ENCODE results near the gene C16orf54.
"Not testable (repeated sequence)": the region's sequence is repeated elsewhere in the genome, so short reads cannot be mapped to it uniquely, and the experiment has no call there.

C16orf54 gene, protein sequence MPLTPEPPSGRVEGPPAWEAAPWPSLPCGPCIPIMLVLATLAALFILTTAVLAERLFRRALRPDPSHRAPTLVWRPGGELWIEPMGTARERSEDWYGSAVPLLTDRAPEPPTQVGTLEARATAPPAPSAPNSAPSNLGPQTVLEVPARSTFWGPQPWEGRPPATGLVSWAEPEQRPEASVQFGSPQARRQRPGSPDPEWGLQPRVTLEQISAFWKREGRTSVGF

DNA sequence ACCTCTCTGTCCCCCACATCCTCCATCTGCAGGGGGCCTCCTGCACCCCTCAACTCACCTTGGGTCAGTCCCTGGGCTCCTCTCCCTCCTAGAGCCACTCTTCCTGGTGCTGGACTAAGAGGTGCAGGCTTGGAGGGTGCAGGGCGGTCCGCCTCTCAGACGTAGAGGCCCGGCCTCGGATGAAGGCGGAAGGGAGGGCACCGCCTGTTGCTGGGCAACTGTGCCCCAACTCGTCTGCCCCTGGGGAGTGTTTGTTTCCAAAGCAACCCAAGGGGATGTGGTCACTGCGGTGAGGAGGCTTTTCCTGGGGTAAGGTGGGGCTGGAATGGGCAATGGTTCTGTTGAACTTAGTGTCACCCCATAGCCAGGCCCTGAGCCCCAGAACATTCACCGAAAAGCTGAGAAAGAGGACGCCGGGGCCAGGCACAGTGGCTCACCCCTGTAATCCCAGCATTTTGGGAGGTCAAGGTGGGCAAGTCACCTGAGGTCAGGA is at the start of gene C16orf54:
TSS of gene C16orf54 (minus strand) at position 138 of the 493 bp plus-strand sequence. CDS start 1,039 bp downstream, outside the sequence.
- DNase-seq (ENCODE audit: low read depth), result no peak

DNA sequence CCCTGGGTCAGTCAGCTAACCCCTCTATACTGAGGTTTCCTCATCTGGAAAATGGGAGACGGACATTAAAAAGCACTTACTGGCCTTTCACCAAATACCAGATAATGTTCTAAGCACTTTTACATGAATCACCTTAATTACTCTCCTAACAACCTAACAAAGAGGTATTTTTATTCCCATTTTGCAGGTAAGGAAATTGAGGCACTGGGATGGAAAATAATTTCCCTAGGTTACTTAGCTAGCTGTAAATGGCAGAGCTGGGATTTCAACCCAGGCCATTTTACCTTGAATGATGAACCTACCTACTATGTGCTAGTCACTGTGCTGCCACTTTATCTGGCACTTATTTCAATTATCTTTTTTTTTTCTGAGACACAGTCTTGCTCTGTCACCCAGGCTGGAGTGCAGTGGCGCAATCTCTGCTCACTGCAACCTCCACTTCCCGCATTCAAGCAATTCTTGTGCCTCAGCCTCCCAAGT is 48.5 kb upstream of the C16orf54 start:
- DNase-seq (ENCODE audit: low read depth), result no peak

DNA sequence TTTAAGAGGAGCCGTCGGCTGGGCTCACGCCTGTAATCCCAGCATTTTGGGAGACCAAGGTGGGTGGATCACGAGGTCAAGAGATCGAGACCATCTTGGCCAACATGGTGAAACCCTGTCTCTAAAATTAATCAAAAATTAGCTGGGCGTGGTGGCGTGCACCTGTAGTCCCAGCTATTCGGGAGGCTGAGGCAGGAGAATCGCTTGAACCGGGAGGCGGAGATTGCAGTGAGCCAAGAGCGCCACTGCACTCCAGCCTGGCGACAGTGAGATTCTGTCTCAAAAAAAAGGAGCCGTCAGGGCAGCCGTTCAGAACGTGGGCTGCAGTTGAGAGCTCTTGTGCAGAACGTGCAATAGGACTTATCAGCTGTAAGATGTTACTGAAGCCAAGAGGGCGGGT is 47.4 kb upstream of the C16orf54 start:
- not testable (repeated sequence) for DNase-seq (ENCODE audit: low read depth)

DNA sequence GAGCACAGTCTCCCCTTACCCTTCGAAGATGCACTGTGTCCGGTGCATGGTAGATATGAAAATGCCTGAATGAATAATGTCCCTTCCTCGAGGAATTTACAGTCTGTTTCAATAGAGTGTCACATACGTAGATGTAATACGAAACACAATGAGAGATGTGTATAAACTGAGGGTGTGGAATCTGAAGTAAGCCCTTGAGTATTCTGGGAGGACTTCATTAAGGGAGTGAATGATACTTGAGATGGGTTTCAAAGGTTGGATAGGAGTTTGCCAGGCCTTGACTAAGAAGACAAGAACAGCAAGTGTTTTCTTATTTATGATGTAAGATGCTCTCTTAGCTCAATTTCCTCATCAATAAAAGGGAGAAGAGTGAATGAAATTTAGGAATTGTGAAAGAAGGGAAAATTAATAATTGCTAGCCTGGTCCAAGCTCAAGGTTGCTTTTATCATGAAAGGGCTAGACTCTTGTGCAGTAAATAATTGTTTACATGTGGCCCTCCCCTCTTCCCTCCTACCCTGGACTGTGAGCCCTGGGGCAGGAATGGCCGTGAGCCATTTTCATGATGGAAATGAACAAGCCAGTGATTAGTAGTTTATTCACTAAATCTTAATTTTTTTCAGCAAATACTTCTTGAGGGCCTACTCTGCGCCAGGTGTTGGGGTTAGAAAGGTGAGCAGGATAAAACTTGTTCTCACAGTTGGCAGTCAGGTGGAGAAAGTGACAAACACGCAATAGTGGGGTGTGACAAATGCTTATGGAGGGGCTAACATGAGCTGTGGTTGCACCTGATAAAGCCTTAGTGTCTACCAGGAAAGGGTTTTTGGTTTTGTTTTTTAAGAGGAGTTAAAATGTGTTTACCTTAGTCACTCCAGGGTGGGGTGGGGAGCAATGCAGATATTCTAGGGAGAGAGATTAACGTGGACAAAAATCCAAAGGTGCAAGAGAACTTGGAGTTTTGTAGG is 46.3 kb upstream of the C16orf54 start:
- DNase-seq (ENCODE audit: low read depth), result no peak

DNA sequence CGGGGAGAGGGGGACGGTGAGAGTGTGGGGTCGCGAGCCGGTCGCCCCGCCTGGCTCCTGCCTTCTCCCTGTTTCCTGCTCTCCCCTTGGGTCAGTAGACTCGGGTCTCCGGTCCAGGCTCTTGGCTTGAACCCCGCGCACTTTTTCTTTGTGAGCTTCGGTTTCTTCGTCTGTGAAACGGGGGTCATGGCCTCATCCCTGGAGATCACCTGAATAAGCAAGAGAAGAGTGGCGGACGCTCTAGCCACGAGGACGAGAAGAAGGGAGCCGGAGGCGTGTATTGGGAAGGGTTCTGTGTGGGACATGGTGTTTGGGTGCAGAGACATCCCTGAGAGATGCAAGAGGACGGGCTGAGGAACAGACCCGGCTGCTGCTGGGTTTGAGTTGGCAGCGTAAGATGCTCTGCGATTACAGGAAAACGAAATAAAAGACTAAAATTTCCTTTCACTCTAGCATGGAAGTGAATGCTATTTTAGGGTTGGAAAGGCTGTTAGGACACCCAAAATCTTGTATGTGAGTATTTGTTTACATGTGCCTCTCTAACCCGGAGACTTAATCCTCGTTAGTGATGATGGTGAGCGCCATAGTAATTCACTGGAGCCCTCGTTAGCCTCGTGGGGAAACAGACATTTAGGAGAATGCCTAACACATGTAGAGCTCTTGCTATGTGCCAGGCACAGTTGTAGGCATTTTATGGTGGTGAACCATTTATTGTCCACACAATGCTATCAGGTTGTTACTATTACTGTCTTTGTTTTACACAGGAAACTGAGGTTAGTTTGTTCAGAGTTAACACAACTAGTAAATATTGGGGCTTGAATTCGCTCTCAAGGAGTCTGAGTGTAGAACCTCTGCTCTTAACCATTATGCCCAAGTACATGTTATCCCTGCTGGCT is 45.4 kb upstream of the C16orf54 start:
- DNase-seq (ENCODE audit: low read depth), result no peak

DNA sequence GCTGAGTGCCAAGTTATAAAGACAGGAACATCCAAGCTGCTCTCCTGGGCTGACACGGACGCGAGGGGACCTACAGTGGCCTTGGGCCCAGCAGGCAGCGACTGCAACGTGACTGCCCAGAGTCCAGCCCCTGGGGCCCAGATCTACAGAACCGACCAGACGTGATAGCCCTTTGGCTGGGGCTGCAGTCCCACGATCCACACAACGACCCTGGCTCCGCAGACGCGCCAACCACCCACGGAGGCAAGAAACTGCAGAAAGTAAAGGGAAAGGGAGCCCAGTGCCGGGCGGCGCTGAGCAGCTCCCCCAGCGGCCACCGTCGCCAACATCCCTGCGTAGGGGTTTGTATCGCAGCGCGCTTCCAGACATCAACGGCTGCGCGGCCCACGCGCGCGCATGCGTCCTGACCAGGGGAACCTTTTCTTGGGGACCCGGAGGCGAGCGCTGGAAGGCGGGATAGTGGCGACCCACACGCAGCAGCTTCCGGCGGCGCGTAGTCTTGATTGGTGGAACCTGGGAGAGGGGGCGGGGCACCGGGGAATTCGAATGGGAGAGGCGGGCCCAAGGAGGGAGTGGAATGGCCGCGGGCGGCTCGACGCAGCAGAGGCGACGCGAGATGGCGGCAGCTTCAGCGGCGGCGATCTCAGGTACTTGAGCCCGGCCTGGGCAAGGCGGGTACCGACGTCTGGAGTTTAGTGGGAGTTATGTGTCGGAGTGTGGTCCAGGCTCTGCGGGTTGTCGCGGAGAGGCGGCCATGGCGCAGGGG is 44.6 kb upstream of the C16orf54 start, which contains the start of gene KIF22:
TSS of gene KIF22 (plus strand) at position 569 of the 766 bp plus-strand sequence. CDS start at position 578, 9 bp downstream.
- DNase-seq (ENCODE audit: low read depth), result peak; percentile 96

DNA sequence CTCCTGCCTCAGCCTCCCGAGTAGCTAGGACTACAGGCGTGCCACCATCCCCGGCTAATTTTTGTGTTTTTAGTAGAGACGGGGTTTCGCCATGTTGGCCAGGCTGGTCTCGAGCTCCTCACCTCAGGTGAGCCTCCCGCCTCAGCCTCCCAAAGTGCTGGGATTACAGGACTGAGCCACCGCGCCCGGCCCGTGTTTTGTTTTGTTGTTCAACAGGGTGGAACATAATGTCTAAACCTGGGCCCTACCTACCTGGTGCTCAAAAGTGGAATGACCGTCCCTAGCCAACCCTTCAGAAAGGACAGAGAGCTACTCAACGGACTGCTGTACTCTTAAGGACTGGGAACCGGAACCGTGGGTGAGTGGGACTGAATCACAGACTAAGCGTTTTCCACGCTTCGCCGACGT is 44.0 kb upstream of the C16orf54 start:
- DNase-seq (ENCODE audit: low read depth), result no peak

DNA sequence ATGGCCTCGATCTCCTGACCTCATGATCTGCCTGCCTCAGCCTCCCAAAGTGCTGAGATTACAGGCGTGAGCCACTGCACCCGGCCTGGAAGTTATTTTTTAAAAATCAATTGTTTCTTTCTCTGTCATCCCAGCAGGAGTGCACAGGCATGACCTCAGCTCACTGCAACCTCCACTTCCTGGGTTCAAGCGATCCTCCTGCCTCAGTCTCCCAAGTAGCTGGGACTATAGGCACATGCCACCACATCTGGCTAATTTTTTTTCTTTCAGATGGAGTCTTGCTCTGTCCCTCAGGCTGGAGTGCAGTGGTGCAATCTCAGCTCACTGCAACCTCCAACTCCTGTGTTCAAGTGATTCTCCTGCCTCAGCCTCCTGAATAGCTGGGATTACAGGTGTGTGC is 41.4 kb upstream of the C16orf54 start:
- DNase-seq (ENCODE audit: low read depth), result not testable (repeated sequence)

DNA sequence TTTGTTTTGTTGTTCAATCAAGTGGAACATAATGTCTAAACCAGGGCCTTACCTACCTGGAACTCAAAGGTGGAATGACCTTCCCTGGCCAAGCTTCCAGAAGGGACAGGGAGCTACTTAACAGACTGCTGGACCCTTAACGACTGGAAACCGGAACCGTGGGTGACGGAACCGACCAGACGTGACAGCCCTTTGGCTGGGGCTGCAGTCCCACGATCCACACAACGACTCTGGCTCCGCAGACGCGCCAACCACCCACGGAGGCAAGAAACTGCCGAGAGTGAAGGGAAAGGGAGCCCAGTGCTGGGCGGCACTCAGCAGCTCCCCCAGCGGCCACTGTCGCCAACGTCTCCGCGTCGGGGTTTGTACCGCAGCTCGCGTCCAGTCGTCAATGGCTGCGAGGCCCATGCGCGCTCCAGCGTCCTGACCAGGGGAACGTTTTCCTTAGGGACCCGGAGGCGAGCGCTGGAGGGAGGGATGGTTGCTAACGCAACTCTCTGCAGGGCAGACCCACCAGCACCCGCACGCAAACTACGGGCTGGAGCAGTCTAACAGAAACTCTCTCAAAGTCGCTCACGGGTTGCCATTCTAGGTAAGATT is 39.2 kb upstream of the C16orf54 start:
- no peak for DNase-seq (ENCODE audit: low read depth)

DNA sequence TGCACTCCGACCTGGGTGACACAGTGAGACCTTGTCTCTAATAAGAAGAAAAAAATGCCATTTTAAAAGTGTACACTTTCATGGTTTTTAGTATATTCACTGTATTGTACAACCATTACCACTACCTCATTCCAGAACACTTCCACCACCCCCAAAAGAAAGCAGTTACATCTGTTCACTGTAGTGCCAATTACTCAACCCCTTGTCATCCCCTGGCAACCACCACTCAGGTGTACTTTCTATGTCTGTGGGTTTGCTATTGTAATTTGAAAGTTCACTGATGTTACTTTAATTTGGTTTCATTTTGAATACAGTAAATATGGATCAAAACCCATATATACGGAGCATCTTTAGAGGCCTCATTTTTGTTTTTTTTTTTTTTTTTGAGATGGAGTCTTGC is 38.4 kb upstream of the C16orf54 start:
- no peak for DNase-seq (ENCODE audit: low read depth)

DNA sequence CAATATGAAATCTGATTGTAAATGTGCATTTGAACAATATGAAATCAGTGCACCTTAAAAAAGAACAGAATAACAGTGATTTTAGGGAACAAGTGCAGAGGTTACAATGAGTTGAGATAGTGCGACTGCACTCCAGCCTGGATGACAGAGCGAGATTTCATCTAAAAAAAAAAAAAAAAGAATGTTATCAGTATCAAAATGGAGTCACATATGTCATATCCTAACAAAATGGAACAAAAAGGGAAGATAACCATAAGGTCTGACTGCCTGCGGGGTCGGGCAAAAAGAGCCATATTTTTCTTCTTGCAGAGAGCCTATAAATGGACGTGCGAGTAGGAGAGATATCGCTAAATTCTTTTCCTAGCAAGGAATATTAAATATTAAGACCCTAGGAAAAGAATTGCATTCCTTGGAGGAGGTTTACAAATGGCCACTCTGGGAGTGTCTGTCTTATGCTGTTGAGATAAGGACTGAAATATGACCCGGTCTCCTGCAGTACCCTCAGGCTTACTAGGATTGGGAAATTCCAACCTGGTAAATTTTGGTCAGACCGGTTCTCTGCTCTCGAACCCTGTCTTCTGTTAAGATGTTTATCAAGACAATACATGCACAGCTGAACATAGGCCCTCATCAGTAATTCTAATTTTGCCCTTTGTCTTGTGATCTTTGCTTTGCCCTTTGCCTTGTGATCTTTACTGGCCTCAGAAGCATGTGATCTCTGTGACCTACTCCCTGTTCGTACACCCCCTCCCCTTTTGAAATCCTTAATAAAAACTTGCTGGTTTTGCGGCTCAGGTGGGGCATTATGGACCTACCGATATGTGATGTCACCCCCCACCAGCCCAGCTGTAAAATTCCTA is 37.5 kb upstream of the C16orf54 start:
- not testable (repeated sequence) for DNase-seq (ENCODE audit: low read depth)

DNA sequence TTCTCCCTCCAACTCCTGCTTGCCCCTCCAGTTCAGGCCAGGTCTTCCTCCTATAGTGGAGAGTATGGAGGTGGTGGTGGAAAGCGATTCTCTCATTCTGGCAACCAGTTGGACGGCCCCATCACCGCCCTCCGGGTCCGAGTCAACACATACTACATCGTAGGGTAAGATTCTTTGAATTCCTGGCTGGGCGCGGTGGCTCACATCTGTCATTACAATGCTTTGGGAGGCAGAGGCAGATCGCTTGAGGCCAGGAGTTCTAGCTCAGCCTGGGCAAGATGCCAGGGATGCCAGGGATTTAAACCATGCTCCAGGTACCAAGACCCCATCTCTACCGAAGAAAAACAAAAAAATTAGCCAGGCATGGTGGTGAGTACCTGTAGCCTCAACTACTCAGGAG is 33.7 kb upstream of the C16orf54 start:
- no peak for DNase-seq (ENCODE audit: low read depth)

DNA sequence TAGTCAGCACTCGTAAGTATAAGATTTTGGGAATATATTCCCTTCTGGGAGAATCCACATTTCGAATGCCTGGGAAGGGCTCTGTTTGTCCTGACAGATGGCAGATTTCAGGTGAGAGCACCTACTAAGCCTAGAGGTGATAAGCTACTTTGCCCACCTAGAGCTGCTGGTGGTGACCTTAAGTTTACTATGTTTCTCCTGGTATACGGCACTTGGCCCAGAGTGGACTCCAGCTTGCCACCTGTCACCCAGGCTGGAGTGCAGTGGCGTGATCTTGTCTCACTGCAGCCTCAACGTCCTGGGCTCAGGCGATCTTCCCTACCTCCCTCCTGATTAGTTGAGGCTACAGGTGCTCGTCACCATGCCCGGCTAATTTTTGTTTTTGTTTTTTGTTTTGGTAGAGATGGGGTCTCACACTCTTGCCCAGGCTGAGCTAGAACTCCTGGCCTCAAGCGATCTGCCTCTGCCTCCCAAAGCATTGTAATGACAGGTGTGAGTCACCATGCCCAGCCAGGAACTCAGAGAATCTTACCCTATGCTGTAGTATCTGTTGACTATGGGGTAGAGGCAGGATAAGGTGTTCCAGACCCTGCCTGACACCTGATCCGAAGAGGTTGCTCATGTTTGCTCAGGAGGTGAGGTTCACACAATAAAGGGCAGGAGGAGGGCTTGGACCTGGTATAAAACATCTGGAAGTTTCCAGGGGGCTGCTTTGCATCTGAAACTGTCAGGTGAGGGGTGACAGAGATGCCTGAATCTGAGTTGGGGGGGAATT is 32.0 kb upstream of the C16orf54 start, which contains the start of gene ZG16:
TSS of gene ZG16 (plus strand) at position 681 of the 775 bp plus-strand sequence. CDS start 1,011 bp downstream, outside the sequence.
- no peak for DNase-seq (ENCODE audit: low read depth)

DNA sequence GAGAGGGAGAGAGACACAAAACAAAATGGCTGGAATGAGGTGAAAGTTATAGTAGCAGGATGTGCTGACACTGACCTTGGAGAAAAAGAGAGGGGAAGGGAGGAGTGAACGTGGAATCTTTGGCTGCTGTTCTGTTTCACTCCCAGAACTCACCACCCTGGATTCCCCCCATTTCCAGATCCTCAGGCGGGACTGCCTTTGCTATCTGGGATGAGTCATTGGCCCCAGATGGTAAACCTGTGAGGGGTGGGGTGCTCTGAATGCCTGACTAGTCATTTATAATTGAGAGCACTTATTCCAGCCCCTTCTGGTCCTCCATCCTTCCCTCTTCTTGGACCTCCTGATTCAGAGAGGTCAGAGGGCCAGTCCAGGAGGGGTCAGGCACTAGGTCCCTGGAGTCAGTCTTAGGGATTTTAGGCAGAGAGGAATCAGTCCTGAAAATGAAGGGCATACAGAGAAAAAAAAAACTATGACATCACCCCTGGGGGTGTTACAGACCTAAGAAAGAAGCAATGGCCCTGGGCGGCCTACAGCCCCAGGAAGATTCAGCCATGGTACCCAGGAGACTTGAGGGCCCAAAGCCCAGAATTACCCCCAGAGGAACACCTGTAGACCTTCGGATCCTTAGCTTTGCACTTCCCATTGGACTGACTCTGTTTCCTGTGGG is 30.1 kb upstream of the C16orf54 start:
- DNase-seq (ENCODE audit: low read depth), result no peak

DNA sequence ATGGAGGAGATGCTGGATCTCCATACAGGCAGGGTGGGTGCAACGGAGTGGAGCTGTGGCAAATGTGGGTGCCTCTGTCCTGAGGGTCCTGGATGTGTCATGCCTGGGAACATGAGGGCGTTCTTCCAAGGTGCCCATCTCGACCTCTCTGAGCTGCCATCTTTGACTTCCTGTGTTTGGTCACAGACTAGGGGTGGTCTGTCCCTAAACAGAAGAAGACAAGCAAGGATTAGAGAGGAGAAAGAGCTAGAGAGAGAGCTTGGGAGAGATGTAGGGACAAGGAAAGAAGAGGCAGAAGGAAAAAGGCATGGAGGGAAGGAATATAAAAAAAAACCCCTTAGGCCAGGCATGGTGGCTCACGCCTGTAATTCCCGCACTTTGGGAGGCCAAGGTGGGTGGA is 28.9 kb upstream of the C16orf54 start:
- no peak for DNase-seq (ENCODE audit: low read depth)

DNA sequence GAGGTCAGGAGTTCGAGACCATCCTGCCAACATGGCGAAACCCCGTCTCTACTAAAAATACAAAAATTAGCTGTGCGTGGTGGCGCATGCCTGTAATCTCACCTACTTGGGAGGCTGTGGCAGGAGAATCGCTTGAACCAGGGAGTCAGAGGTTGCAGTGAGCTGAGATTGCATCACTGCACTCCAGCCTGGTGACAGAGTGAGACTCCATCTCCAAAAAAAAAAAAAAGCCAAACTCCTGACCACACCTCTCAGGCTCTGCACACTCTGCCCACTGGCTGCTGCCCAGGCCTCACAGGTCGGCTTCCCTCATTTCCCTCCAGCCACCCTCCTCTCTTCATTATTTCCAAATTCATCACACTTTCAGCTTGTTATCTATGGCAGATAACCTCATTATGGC is 26.5 kb upstream of the C16orf54 start:
- DNase-seq (ENCODE audit: low read depth), result not testable (repeated sequence)

DNA sequence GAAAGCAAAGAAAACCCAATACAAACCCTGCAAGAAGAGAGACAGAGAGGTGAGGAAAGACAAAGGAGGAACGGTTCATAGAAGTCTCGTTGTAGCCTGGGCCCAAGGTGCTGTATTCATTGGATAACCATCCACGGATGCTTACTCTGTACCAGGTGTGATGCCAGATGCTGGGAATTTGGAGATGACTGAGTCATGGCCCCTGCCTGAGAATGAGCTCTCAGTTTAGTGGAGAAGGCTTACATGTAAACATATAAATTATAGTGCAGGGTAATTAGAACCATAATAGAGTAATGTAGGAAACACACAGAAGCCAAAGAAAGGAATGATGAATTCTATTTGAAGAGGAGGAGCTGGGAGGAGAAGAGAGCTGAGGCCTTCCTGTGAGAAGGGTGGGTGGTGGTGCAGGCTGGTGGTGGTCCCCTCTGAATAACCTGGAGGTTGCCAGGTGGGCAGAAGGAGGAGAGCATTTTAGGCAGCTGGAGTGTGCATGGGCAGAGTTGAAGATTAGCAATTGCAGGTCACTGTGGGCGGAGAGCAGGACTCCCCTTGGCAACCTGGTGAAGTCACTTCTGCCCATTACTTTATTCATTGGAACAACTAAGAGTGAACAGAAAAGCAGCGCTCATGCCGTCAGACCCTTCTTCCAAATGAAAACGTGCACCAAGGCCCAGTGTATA is 24.6 kb upstream of the C16orf54 start:
- no peak for DNase-seq (ENCODE audit: low read depth)

All from GM04504 (cell line).